LHCN-M2 (cell line): ENCODE results near the gene PDE6C. TPM values are rescaled to one million over a fixed set of nuclear protein-coding genes. Genes with fewer than 3 reads are reported as not detected.

Source experiments
- DNase-seq: peaks from one replicate; pipeline ENCODE4 v3.0.0-alpha.2; 2012; ENCODE audit warnings: low read depth
- total RNA-seq: library from RNA; depleted of rRNA; stranded (reverse); fragments of >200 nt; gene quantifications from 2 replicates; pipeline ENCODE4 v1.2.3, GENCODE V29; 2014

PDE6C gene
- total RNA-seq, 1 experiment from 2014 or later: not detected

- no peak for DNase-seq
Measured at GRCh38 chr10:93593749-93594148, 18.6 kb upstream of the PDE6C start.

- no peak for DNase-seq
Measured at GRCh38 chr10:93594518-93594917, 17.8 kb upstream of the PDE6C start.

- DNase-seq: no peak
Measured at GRCh38 chr10:93595378-93596161, 16.8 kb upstream of the PDE6C start.

GRCh38 chr10:93596539-93596938 is 15.8 kb upstream of the PDE6C start:
- DNase-seq: no peak

- DNase-seq: no peak
Measured at GRCh38 chr10:93597075-93597599, 15.2 kb upstream of the PDE6C start.

- peak; percentile 11 for DNase-seq
Measured at GRCh38 chr10:93598157-93598556, 14.2 kb upstream of the PDE6C start.

DNA sequence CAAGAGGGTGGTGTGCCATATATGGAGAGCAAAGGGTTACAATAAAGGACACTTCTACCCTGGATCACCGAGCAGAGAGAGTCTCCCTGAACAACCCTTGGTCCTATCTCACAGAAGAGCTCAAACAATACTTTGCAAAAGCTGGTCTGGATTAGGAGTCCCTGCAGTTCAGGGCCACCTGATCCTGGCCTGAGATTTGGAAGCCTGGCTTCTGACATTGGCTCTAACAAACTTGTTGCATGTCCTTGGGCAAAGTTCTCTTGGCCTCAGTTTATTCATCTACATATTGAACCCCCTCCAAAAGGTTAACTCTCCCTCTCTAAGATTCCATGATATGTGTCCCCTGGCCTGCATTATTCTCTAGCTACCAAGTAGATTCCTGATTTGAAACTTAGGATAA is 13.0 kb upstream of the PDE6C start:
- DNase-seq: no peak

GRCh38 chr10:93599778-93600177 is 12.6 kb upstream of the PDE6C start:
- DNase-seq: no peak

- DNase-seq: no peak
Measured at GRCh38 chr10:93600446-93601145, 11.7 kb upstream of the PDE6C start.

DNA sequence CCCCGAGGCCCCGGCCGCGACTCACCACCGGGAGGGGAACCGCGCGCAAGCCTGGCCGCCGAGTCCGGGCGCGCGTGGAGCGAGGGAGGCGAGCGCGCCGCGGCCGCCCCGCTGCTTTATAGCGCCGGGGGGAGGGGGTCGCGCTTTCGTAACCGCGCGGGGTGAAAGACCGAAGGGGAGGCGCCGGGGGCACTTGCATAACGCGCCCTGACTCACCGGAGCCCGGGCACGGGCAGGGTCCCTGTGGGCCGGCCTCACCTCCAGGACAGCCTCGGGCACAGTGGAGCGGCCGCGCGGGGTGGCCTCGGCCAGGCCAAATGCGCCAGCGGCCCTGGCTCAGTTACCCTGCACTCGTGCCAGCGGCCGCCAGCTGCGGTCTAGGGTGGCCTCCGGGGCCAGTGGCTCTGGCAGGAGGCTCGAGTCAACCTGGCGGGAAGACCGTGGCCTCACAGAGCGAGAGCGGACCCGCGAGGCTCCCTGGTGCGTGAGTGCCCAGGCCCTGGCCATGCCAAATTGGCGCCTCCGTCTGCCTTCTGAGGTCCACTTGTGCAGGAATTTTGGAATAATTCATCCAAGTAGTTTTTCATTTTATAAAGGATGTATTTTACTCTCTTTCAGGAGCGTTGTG is 11.1 kb upstream of the PDE6C start, which contains the start of gene RBP4:
RBP4 (minus strand) TSS at position 90 of the 628 bp plus-strand sequence. CDS start 207 bp downstream, outside the sequence.
- peak; percentile 5 for DNase-seq

DNA sequence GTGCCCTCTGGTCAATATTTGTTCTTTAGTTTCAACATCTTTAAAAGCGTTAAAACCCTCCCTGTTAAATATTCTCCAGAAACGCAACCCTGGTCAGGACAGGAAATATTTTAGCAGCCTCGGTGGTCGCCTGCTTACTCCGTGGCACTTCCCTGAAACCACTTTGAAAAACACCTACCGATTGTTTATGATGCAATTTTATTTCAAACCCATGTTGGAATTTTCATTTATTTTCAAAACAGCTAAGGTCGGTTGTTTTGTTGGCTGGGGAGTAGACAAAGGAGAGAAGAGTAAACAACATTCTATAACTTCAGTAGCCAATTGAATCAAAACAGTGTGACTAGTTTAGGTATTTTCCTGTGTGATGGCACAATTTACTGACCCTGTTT is 10.6 kb upstream of the PDE6C start:
- no peak for DNase-seq

DNA sequence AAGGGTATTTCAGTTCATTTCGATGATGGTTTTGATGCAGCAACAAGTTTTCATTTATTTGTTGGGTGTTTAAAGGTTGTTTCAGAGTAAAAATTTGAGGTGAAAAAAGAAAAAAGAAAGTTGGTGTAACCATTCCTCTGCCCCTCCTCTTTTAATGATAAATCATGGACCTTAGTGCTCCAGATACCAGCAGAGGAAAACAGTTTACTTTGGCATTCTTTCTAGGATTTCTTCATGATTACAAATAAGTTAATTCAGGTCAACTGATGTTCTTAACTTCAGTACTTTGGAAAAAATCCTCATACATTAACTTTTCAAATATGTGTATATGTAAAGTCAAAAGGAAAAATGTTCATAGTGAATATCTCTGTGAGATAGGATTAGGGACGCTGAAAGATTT is 9.3 kb upstream of the PDE6C start:
- no peak for DNase-seq

DNA sequence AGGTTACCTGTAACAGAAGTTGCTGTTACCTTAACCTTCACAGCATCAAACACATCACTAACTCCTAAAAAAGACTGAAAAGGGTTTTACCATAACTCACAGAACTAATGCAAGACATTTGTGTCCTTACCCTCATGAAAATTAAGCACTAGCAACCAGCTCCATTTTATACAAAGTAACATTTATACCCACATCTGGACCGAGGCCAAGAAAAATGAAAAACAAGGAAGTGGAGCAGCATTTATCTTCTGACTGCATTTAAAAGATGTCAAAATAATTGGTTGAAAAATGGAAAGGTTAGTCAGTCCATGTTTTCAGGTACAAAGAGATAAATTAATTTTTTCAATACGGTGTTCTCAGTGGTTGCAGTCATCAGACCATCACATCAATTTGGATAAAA is 8.2 kb upstream of the PDE6C start:
- no peak for DNase-seq

DNA sequence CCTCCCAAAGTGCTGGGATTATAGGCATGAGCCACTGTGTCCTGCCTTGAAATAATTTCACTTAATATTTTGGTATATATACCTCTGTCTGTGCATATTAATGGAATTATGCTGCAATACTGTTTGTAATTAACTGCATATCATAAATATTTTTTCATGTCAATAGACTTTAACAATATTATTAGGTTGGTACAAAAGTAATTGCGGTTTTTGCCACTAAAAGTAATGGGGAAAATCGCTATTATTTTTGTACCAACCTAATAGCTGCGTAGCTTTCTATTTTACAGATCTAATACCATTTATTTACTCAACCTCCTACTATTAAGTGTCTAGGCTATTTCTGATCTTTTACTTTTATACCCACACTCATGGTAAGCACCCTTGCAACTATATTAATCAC is 3.9 kb upstream of the PDE6C start:
- no peak for DNase-seq

DNA sequence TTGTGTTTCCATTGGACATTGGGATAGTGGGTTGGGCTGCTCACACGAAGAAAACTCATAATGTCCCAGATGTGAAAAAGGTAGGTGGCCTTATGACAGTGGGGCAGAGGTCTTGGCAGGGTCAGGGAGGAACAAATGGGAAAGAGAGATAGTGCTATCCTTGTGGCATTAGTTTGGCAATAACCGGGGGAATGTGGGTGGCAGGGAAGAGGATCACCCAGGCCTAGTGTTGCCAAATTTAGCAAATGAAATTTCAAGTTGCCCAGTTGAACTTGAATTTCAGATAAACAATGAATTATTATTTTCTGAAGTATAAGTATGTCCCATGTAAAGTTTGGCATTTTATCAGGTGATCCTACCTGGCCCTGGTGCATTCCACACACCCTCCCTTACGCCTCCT is 789 bp downstream of the PDE6C start:
- DNase-seq: no peak

DNA sequence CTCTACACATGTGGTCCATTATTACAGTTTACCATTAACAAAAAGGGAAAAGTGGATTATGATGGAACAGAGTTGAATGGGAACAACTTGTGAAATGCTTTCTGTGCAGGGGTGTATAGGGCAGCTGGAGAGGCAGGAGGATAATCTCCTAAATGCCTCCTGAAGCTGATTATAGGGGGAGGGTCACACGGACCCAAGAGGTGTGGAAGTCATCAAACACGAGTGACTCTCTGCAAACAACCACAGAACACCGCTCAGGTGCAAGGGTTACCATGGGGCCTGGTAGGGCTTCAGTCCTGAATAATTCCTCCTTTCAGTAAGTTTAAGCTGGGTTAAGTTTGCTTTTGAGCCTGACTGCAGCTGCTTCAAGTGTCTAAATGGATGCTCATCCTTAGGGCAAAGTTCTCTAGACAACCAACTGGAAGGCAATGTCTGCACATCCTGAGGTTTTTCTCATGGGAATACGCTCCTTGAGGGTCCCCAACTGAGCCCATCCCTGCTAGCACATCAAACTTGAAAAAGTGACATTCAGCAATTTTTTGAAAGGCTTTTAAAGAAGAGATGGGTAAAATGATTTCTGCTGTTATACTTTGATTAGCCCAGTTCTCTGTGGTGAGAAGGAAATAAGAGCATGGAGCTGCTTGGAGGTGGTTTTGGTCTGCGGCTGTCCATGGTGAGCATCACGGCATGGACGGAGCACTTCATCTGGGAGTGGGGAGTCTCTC is 1.9 kb downstream of the PDE6C start:
- DNase-seq: no peak

DNA sequence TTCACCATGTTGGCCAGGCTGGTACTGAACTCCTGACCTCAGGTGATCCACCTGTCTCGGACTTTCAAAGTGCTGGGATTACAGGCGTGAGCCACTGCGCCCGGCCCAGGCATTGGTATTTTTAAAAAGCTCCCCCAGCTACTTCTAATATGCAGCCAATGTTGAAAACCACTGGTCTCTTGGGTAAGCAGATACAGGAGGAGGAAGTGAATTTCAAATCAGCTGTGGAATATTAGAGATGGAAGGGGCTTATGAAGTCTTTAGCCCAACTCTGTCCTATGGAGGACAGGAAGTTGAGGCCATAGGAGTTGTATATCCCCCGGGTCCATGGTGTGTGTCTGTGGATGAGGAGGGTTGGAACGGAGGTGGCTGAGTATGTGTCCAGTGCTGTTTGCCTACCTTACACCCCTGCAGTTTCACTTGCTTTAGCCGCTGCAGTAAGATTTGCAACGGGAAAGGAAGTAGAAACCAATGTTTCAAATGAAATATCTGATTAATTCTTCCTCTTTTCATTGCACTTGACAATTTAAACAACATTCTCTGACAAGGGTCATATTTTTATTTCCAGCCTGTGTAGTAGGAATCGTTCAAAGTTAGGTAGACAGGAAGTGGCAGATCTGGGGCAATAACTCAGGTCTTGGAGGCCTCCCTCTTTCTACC is 3.4 kb downstream of the PDE6C start:
- DNase-seq: no peak

- DNase-seq: no peak
Measured at GRCh38 chr10:93620925-93621324, 8.6 kb downstream of the PDE6C start.

DNA sequence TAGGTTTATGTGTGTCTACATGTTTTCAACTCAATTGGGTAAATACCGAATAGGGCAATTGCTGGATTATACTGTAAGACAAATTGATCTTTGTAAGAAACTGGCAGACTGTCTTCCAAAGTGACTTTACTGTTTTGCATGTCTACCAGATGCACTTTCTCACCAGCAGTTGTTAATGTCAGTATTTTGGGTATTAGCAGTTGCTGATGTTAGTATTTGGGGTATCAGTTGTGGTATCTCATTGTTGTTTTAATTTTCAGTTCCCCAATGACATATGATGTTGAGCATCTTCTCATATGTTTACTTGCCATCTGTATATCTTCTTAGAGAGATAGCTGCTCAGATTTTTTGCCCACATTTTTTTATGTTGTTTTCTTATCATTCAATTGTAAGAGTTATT is 10.6 kb downstream of the PDE6C start:
- no peak for DNase-seq

DNA sequence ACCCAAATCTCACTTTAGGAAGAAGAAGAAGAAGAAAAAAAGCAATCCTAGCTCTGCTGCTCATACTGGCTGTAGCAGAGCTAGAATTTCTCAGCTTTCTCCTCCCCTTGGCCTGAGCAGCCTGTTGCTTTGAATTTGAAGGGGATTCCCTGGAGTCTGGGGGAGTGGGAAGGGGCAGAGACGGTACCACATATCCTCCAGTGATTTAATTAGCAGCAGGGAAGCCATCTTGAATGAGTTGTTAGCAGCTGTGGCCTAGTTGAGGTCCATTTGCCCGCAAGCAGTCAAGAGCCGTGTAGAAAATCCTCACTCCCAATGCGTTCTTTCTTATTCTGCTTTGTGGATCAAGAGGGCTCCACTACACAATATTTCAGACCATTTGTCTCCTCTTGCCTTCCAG is 16.5 kb downstream of the PDE6C start:
- no peak for DNase-seq

DNA sequence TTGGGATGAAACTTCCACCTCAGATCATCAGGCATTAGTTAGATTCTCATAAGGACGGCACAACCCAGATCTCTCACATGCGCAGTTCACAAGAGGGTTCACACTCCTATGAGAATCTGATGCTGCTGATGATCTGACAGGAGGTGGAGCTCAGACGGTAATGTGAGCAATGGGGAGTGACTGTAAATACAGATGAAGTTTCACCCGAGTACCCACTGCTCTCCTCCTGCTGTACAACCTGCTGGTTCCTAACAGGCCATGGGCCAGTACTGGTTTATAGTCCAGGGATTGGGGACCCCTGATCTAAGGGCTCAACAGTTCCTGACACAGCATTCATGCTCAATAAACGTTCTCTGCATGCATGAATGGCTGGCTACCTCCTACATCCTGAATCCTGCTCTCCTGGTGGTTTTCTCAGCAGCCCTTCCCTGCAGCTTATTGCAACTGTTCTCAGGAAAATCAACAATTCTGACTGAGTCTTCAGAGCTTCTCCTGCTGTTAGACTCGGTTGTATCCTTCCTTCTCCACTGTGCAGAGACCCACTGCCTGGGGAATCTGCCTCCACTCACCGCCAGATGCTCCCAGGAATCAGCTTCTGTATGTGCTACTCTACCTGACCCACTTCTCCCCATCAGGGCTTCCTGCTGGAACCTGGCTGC is 17.4 kb downstream of the PDE6C start:
- DNase-seq: no peak
